ENCODE results near the gene TMEM181. TPM values are rescaled to one million over a fixed set of nuclear protein-coding genes. Genes with fewer than 3 reads are reported as not detected.

TMEM181 gene
- total and polyA plus RNA-seq, 2 of the 13 experiments (the other 11 are each of a cell fraction or from before 2014, with no cell fraction given): 59.1 to 108 TPM

DNA sequence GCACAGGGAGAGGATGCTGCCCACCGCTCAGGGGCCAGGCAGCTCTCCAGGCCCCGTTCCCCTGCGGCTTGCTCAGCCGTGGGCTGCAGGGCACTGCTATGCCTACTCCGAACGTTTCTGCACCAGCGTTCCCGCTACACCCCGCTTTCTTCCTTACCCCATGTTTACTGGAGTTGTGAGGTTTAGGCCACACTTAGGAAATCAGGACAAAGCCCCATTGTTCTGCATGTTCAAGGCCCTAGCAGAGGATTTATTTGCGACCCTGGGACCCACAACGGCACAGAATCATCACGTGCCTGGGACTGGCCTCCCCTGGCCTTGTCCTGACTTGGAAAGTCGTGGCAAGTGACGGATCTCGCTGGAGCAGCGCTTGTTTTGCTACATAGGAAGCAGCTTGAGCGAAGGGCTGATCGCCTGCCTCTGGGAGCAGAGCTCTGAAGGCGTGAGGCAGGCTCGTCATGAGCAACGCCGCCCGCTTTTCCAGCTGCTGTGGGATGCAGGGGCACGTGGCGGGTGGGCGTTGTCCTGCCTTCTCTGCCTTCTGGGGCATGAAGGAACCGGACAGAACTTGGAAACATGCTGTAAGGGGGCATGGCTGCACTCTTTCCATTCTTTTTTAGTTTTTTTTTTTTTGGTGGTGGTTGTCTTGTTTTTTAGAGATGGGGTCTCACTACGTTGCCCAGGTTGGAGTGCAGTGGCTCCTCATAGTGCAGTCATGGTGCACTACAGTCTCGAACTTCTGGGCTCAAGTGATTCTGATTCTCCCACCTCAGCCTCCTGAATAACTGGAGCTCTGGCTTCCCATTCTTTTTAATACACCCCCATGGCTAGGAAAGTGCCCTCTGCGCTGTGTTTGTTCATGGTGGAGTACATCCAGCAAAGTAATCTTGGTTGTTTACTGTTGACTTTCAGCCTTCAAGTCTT, 14.6 kb upstream of the TMEM181 start (continued):
- TF ChIP-seq ZXDC (CRISPR knock-in tag; IDR thresholded peaks at IDR 0.05): no peak
- TF ChIP-seq, protein P1, sequence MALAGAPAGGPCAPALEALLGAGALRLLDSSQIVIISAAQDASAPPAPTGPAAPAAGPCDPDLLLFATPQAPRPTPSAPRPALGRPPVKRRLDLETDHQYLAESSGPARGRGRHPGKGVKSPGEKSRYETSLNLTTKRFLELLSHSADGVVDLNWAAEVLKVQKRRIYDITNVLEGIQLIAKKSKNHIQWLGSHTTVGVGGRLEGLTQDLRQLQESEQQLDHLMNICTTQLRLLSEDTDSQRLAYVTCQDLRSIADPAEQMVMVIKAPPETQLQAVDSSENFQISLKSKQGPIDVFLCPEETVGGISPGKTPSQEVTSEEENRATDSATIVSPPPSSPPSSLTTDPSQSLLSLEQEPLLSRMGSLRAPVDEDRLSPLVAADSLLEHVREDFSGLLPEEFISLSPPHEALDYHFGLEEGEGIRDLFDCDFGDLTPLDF (CRISPR knock-in tag; IDR thresholded peaks at IDR 0.05): no peak
- TF ChIP-seq TRIM24 (CRISPR knock-in tag; IDR thresholded peaks at IDR 0.05): no peak
- no peak for TF ChIP-seq SIN3A (IDR thresholded peaks at IDR 0.05; ENCODE audit: borderline replicate concordance, low read depth, low read length)
- no peak for TF ChIP-seq NR3C1 (CRISPR knock-in tag; IDR thresholded peaks at IDR 0.05)
- no peak for TF ChIP-seq DNMT1 (CRISPR knock-in tag; IDR thresholded peaks at IDR 0.05)
- 0 out of 2 replicates have a peak, but pooled peaks have one; percentile 65 for TF ChIP-seq RNF2 (conservative IDR thresholded peaks at IDR 0.05; ENCODE audit: low read depth)
- TF ChIP-seq KAT8 (CRISPR knock-in tag; IDR thresholded peaks at IDR 0.05): peak; percentile 79
- TF ChIP-seq, protein P2, sequence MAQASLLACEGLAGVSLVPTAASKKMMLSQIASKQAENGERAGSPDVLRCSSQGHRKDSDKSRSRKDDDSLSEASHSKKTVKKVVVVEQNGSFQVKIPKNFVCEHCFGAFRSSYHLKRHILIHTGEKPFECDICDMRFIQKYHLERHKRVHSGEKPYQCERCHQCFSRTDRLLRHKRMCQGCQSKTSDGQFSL (CRISPR knock-in tag; IDR thresholded peaks at IDR 0.05): no peak
- 0 out of 2 replicates have a peak, but pooled peaks have one; percentile 35 for TF ChIP-seq FOXP1 (IDR thresholded peaks at IDR 0.05)
- peak; percentile 80 for TF ChIP-seq FOXP1 (CRISPR knock-in tag; IDR thresholded peaks at IDR 0.05)
- no peak for TF ChIP-seq ZNF567 (CRISPR knock-in tag; IDR thresholded peaks at IDR 0.05; ENCODE audit: borderline replicate concordance)
- TF ChIP-seq, protein P3, sequence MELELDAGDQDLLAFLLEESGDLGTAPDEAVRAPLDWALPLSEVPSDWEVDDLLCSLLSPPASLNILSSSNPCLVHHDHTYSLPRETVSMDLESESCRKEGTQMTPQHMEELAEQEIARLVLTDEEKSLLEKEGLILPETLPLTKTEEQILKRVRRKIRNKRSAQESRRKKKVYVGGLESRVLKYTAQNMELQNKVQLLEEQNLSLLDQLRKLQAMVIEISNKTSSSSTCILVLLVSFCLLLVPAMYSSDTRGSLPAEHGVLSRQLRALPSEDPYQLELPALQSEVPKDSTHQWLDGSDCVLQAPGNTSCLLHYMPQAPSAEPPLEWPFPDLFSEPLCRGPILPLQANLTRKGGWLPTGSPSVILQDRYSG (CRISPR knock-in tag; IDR thresholded peaks at IDR 0.05): no peak
- TF ChIP-seq SALL2 (CRISPR knock-in tag; IDR thresholded peaks at IDR 0.05): peak; percentile 49; the same call in 1 of the 2 replicates
- TF ChIP-seq NFYB (CRISPR knock-in tag; IDR thresholded peaks at IDR 0.05): no peak
- TF ChIP-seq, protein P4, sequence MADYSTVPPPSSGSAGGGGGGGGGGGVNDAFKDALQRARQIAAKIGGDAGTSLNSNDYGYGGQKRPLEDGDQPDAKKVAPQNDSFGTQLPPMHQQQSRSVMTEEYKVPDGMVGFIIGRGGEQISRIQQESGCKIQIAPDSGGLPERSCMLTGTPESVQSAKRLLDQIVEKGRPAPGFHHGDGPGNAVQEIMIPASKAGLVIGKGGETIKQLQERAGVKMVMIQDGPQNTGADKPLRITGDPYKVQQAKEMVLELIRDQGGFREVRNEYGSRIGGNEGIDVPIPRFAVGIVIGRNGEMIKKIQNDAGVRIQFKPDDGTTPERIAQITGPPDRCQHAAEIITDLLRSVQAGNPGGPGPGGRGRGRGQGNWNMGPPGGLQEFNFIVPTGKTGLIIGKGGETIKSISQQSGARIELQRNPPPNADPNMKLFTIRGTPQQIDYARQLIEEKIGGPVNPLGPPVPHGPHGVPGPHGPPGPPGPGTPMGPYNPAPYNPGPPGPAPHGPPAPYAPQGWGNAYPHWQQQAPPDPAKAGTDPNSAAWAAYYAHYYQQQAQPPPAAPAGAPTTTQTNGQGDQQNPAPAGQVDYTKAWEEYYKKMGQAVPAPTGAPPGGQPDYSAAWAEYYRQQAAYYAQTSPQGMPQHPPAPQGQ (CRISPR knock-in tag; IDR thresholded peaks at IDR 0.05; ENCODE audit: borderline replicate concordance): no peak
- TF ChIP-seq TGIF2 (CRISPR knock-in tag; IDR thresholded peaks at IDR 0.05): no peak
- peak; percentile 78 for TF ChIP-seq DPF2 (CRISPR knock-in tag; IDR thresholded peaks at IDR 0.05; ENCODE audit: borderline replicate concordance, low read depth)
- no peak for TF ChIP-seq ZNF33B (CRISPR knock-in tag; IDR thresholded peaks at IDR 0.05)
- peak; percentile 17; the same call in 1 of the 2 replicates for TF ChIP-seq HES4 (CRISPR knock-in tag; IDR thresholded peaks at IDR 0.05; ENCODE audit: borderline replicate concordance)
- TF ChIP-seq ZSCAN29 (CRISPR knock-in tag; conservative IDR thresholded peaks at IDR 0.05): peak; percentile 85; the same call in 1 of the 2 replicates
- no peak for TF ChIP-seq PTBP1 (IDR thresholded peaks at IDR 0.05; ENCODE audit: low read depth, low read length, poor library complexity, severe bottlenecking)

Data from HepG2 (cell line).